Measurements from ENCODE around the gene NTM.

DNA sequence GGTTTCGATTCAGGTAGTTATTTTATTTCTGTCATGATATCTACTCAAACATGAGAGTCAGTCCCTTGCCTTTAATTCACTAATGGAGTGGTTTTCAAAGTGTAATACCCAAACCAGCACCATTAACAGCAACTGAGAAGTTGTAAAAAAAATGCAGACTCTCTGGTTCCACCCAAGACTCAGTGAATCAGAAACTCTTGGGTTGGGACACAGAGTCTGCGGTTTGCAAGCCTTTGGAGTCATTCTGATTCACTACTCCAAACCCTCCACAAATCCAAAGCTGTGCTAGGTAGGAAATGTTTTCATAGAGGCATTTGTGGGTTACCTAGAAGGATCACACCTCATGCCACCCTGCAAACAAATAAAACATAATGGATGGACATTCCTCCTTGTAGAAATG is 340.1 kb downstream of the NTM start:
- no peak for TF ChIP-seq POLR2AphosphoS5 (IDR thresholded peaks at IDR 0.05; ENCODE audit: insufficient read depth, low read depth, low read length)
- TF ChIP-seq, protein P1, sequence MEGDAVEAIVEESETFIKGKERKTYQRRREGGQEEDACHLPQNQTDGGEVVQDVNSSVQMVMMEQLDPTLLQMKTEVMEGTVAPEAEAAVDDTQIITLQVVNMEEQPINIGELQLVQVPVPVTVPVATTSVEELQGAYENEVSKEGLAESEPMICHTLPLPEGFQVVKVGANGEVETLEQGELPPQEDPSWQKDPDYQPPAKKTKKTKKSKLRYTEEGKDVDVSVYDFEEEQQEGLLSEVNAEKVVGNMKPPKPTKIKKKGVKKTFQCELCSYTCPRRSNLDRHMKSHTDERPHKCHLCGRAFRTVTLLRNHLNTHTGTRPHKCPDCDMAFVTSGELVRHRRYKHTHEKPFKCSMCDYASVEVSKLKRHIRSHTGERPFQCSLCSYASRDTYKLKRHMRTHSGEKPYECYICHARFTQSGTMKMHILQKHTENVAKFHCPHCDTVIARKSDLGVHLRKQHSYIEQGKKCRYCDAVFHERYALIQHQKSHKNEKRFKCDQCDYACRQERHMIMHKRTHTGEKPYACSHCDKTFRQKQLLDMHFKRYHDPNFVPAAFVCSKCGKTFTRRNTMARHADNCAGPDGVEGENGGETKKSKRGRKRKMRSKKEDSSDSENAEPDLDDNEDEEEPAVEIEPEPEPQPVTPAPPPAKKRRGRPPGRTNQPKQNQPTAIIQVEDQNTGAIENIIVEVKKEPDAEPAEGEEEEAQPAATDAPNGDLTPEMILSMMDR (IDR thresholded peaks at IDR 0.05; ENCODE audit: extremely low read depth in 1 of 2, insufficient read depth in 1 of 2, low read depth in 1 of 2, low read length in 2 of 2) = no peak
- TF ChIP-seq POLR2A (IDR thresholded peaks at IDR 0.05; ENCODE audit: low read depth, low read length) = no peak

Data from endothelial cell of umbilical vein (primary cell).